ENCODE data around the gene LEP. TPM values are rescaled to one million over a fixed set of nuclear protein-coding genes. Genes with fewer than 3 reads are reported as not detected.

Gene LEP
- total RNA-seq, 4 donors from 2014 or later, result not detected

GRCh38 chr7:128265906-128266300 lies 24.8 kb downstream of the LEP start:
- Histone ChIP-seq H3K36me3 (no peaks in the 10 kb centered on the region), H3K27me3 (no peaks in the 10 kb centered on the region), H3K27ac (no peak overlapping the region), H3K9me3 (no peaks in the 10 kb centered on the region), H3K4me1 (peaks cover 0 to 6% of the 10 kb centered on the region in 2 donors), H3K4me3 (no peak overlapping the region)
- intact Hi-C loops (cut with DNase I; ENCODE audit: low total_unique reads), result no loop called here
- TF ChIP-seq CTCF (IDR thresholded peaks at IDR 0.05) (no peak), POLR2A (IDR thresholded peaks at IDR 0.05) (no peak)
- no peak for DNase-seq

GRCh38 chr7:128266529-128266882 lies 25.4 kb downstream of the LEP start:
- H3K4me1 ChIP-seq, result peaks cover 0 to 6% of the 10 kb centered on the region in 2 donors
- no peak for DNase-seq
- no peaks in the 10 kb centered on the region for H3K9me3 ChIP-seq
- intact Hi-C loops (cut with DNase I; ENCODE audit: low total_unique reads), result no loop called here
- no peaks in the 10 kb centered on the region for H3K36me3 ChIP-seq
- H3K27ac ChIP-seq, result peak overlapping the region; percentile 66 to 79
- no peak for TF ChIP-seq POLR2A (IDR thresholded peaks at IDR 0.05)
- TF ChIP-seq CTCF (IDR thresholded peaks at IDR 0.05), result no peak
- no peaks in the 10 kb centered on the region for H3K27me3 ChIP-seq
- no peak overlapping the region for H3K4me3 ChIP-seq

- peak overlapping the region; percentile 10 to 20 for H3K4me3 ChIP-seq
These were observed 26.0 kb downstream of the LEP start for GRCh38 chr7:128266883-128267594.

GRCh38 chr7:128267595-128267924 lies 26.5 kb downstream of the LEP start:
- Histone ChIP-seq H3K27ac (peak overlapping the region; percentile 66 to 79), H3K36me3 (no peaks in the 10 kb centered on the region), H3K4me3 (peak overlapping the region; percentile 10 to 20), H3K27me3 (no peaks in the 10 kb centered on the region), H3K4me1 (peaks cover 0 to 6% of the 10 kb centered on the region in 2 donors), H3K9me3 (no peaks in the 10 kb centered on the region)
- no peak for DNase-seq
- intact Hi-C loops (cut with DNase I; ENCODE audit: low total_unique reads), result no loop called here
- TF ChIP-seq CTCF (IDR thresholded peaks at IDR 0.05) (no peak), POLR2A (IDR thresholded peaks at IDR 0.05) (no peak)

More at GRCh38 chr7:128266883-128267594, 26.0 kb downstream of the LEP start:
- no peak for TF ChIP-seq CTCF (IDR thresholded peaks at IDR 0.05)
- no peak for TF ChIP-seq POLR2A (IDR thresholded peaks at IDR 0.05)
- no peaks in the 10 kb centered on the region for H3K27me3 ChIP-seq
- peak; percentile 70 to 74 for DNase-seq
- peaks cover 0 to 6% of the 10 kb centered on the region in 2 donors for H3K4me1 ChIP-seq
- no peaks in the 10 kb centered on the region for H3K36me3 ChIP-seq
- no peaks in the 10 kb centered on the region for H3K9me3 ChIP-seq
- peak overlapping the region; percentile 66 to 79 for H3K27ac ChIP-seq
- intact Hi-C loops (cut with DNase I; ENCODE audit: low total_unique reads), result no loop called here

GRCh38 chr7:128268233-128268632 lies 27.2 kb downstream of the LEP start:
- H3K36me3 ChIP-seq, result no peaks in the 10 kb centered on the region
- no peak overlapping the region for H3K27ac ChIP-seq
- DNase-seq, result no peak
- H3K9me3 ChIP-seq, result no peaks in the 10 kb centered on the region
- peaks cover 0 to 6% of the 10 kb centered on the region in 2 donors for H3K4me1 ChIP-seq
- intact Hi-C loops (cut with DNase I; ENCODE audit: low total_unique reads), result no loop called here
- H3K4me3 ChIP-seq, result no peak overlapping the region
- no peak for TF ChIP-seq CTCF (IDR thresholded peaks at IDR 0.05)
- TF ChIP-seq POLR2A (IDR thresholded peaks at IDR 0.05), result no peak
- no peaks in the 10 kb centered on the region for H3K27me3 ChIP-seq

Measured in uterus (tissue), 4 donors.